Neural progenitor cell (in vitro differentiated cells): ENCODE measurements around the gene MAMSTR.

Source experiments
- CTCF ChIP-seq: fragments of 200-600 bp; sonication (generic); IDR thresholded peaks from 2 replicates; pipeline ENCODE4 v1.5.1; 2017; ENCODE audit warnings: antibody characterized with exemption, mild to moderate bottlenecking
- EZH2 ChIP-seq: fragments of 200-600 bp; sonication (generic); IDR thresholded peaks from 2 replicates; pipeline ENCODE4 v1.6.1; 2017; ENCODE audit warnings: antibody characterized with exemption, mild to moderate bottlenecking, moderate library complexity

DNA sequence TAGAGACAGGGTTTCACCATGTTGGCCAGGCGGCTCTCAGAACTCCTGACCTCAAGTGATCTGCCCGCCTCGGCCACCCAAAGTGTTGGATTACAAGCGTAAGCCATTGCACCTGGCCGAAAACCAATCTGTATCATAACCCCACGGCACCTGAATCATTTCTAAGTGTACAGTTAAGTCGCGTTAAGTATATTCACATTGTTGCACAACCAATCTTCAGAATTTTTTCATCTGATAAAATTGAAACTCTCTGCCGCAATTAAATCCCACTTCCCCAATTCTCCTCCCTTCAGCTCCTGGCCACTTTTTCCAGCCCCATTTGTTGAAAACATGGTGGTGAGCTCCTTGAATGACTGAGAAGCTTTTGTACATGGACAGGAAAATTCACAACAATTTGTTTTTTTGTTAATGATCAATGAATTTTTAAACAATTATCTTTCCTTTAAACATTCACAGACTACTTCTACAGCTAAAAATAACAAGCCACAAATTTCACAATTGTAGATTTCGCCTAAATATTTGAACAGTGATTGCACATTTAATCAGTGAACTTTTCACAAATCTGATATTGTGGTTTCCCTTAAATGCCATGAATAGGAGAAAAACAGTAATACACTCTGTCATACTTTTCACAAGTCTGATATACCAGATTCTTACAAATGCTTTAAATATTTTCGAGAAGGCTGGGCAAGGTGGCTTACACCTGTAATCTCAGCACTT is 49.6 kb upstream of the MAMSTR start:
- no peak for TF ChIP-seq CTCF
- TF ChIP-seq EZH2: no peak
